Endometrium (tissue), 2 donors: ENCODE results near the gene METTL8.

Experiments
- FAIRE-seq: peaks from 2 replicates; lab custom pipeline; 2012; peaks lifted over from hg19 to GRCh38; lab: Jason Lieb, UNC
- donor health status: control.
- donor health status: control.

METTL8 gene

GRCh38 chr2:171309455-171310286 is 124.1 kb downstream of the METTL8 start:
- FAIRE-seq: no peak

GRCh38 chr2:171308280-171309054 is 125.3 kb downstream of the METTL8 start:
- no peak for FAIRE-seq

- no peak for FAIRE-seq
Observed at GRCh38 chr2:171307560-171307959, 126.2 kb downstream of the METTL8 start.

- FAIRE-seq: no peak
Observed at GRCh38 chr2:171297956-171298355, 135.8 kb downstream of the METTL8 start.

- no peak for FAIRE-seq
Observed at GRCh38 chr2:171294608-171295007, 139.2 kb downstream of the METTL8 start.

GRCh38 chr2:171293661-171294060 is 140.1 kb downstream of the METTL8 start:
- FAIRE-seq: no peak

- no peak for FAIRE-seq
Observed at GRCh38 chr2:171289991-171290390, 143.8 kb downstream of the METTL8 start.

- no peak for FAIRE-seq
Observed at GRCh38 chr2:171289316-171289715, 144.5 kb downstream of the METTL8 start.

GRCh38 chr2:171287611-171288010 is 146.2 kb downstream of the METTL8 start:
- no peak for FAIRE-seq

GRCh38 chr2:171287036-171287571 is 146.7 kb downstream of the METTL8 start:
- no peak for FAIRE-seq

- no peak for FAIRE-seq
Observed at GRCh38 chr2:171281110-171281509, 152.7 kb downstream of the METTL8 start.

GRCh38 chr2:171279983-171280790 is 153.6 kb downstream of the METTL8 start:
- FAIRE-seq: no peak

- FAIRE-seq: no peak
Observed at GRCh38 chr2:171274757-171275156, 159.0 kb downstream of the METTL8 start.

GRCh38 chr2:171271971-171272436 is 161.8 kb downstream of the METTL8 start:
- no peak for FAIRE-seq

- FAIRE-seq: no peak
Observed at GRCh38 chr2:171271386-171271785, 162.4 kb downstream of the METTL8 start.

GRCh38 chr2:171267855-171268629 is 165.7 kb downstream of the METTL8 start:
- FAIRE-seq: no peak
